ENCODE results near the gene NBPF4. TPM values are rescaled to one million over a fixed set of nuclear protein-coding genes. Genes with fewer than 3 reads are reported as not detected.
"Not testable (repeated sequence)": the region's sequence is repeated elsewhere in the genome, so short reads cannot be mapped to it uniquely, and the experiment has no call there.

NBPF4 gene
- total RNA-seq (2021): not detected in 2 replicates
- Bru-seq, nascent RNA: percentile 4 among the genes with signal in this experiment
- BruChase-seq, experiment 1, labeled RNA remaining after a 2-hour chase: not detected
- BruChase-seq, experiment 2, labeled RNA remaining after a 6-hour chase: not detected
- long read RNA-seq: 0 reads

GRCh38 chr1:108243976-108244375 is at the start of gene NBPF4:
Gene NBPF4 (minus strand): TSS chr1:108244076. CDS start chr1:108243761, 315 bp downstream.
- CTCF ChIA-PET; BruUV-seq (replicated peaks); DNase-seq (ENCODE audit: low spot score); H3K27me3 ChIP-seq (replicated peaks; ENCODE audit: insufficient read depth, low read depth, low read length, poor library complexity); H3K4me1 ChIP-seq (ENCODE audit: insufficient read depth, low read length, poor library complexity, severe bottlenecking); H3K4me3 ChIP-seq (ENCODE audit: low read depth, low read length, poor library complexity, severe bottlenecking); H3K36me3 ChIP-seq (ENCODE audit: insufficient read depth, low read length, poor library complexity, severe bottlenecking); intact Hi-C loops (cut with micrococcal nuclease; ENCODE audit: unreplicated experiment); POLR2A ChIA-PET (ENCODE audit: low non-redundant PET); H3K27ac ChIP-seq (ENCODE audit: low read depth, low read length, poor library complexity, severe bottlenecking); H3K9me3 ChIP-seq (ENCODE audit: low read depth, low read length, poor library complexity, severe bottlenecking): not testable (repeated sequence)

GRCh38 chr1:108282528-108283257 is 38.8 kb upstream of the NBPF4 start:
- BruUV-seq (replicated peaks); H3K36me3 ChIP-seq (ENCODE audit: insufficient read depth, low read length, poor library complexity, severe bottlenecking); intact Hi-C loops (cut with micrococcal nuclease; ENCODE audit: unreplicated experiment); POLR2A ChIA-PET (ENCODE audit: low non-redundant PET); H3K4me1 ChIP-seq (ENCODE audit: insufficient read depth, low read length, poor library complexity, severe bottlenecking); H3K27me3 ChIP-seq (replicated peaks; ENCODE audit: insufficient read depth, low read depth, low read length, poor library complexity); H3K27ac ChIP-seq (ENCODE audit: low read depth, low read length, poor library complexity, severe bottlenecking); CTCF ChIA-PET; DNase-seq (ENCODE audit: low spot score); H3K9me3 ChIP-seq (ENCODE audit: low read depth, low read length, poor library complexity, severe bottlenecking); H3K4me3 ChIP-seq (ENCODE audit: low read depth, low read length, poor library complexity, severe bottlenecking): not testable (repeated sequence)

- H3K9me3 ChIP-seq (ENCODE audit: low read depth, low read length, poor library complexity, severe bottlenecking); intact Hi-C loops (cut with micrococcal nuclease; ENCODE audit: unreplicated experiment); CTCF ChIA-PET; H3K4me1 ChIP-seq (ENCODE audit: insufficient read depth, low read length, poor library complexity, severe bottlenecking); H3K36me3 ChIP-seq (ENCODE audit: insufficient read depth, low read length, poor library complexity, severe bottlenecking); H3K27ac ChIP-seq (ENCODE audit: low read depth, low read length, poor library complexity, severe bottlenecking); H3K27me3 ChIP-seq (replicated peaks; ENCODE audit: insufficient read depth, low read depth, low read length, poor library complexity); H3K4me3 ChIP-seq (ENCODE audit: low read depth, low read length, poor library complexity, severe bottlenecking); POLR2A ChIA-PET (ENCODE audit: low non-redundant PET); DNase-seq (ENCODE audit: low spot score); BruUV-seq (replicated peaks): not testable (repeated sequence)
Observed at GRCh38 chr1:108272485-108273327, 28.8 kb upstream of the NBPF4 start.

- POLR2A ChIA-PET (ENCODE audit: low non-redundant PET); CTCF ChIA-PET; H3K36me3 ChIP-seq (ENCODE audit: insufficient read depth, low read length, poor library complexity, severe bottlenecking); H3K4me1 ChIP-seq (ENCODE audit: insufficient read depth, low read length, poor library complexity, severe bottlenecking); H3K27me3 ChIP-seq (replicated peaks; ENCODE audit: insufficient read depth, low read depth, low read length, poor library complexity); H3K9me3 ChIP-seq (ENCODE audit: low read depth, low read length, poor library complexity, severe bottlenecking); BruUV-seq (replicated peaks); DNase-seq (ENCODE audit: low spot score); intact Hi-C loops (cut with micrococcal nuclease; ENCODE audit: unreplicated experiment); H3K4me3 ChIP-seq (ENCODE audit: low read depth, low read length, poor library complexity, severe bottlenecking); H3K27ac ChIP-seq (ENCODE audit: low read depth, low read length, poor library complexity, severe bottlenecking): not testable (repeated sequence)
Observed at GRCh38 chr1:108267097-108267496, 23.2 kb upstream of the NBPF4 start.

GRCh38 chr1:108261967-108262366 is 18.1 kb upstream of the NBPF4 start:
- DNase-seq (ENCODE audit: low spot score); POLR2A ChIA-PET (ENCODE audit: low non-redundant PET); H3K27ac ChIP-seq (ENCODE audit: low read depth, low read length, poor library complexity, severe bottlenecking); H3K4me1 ChIP-seq (ENCODE audit: insufficient read depth, low read length, poor library complexity, severe bottlenecking); CTCF ChIA-PET; BruUV-seq (replicated peaks); H3K27me3 ChIP-seq (replicated peaks; ENCODE audit: insufficient read depth, low read depth, low read length, poor library complexity); H3K4me3 ChIP-seq (ENCODE audit: low read depth, low read length, poor library complexity, severe bottlenecking); H3K36me3 ChIP-seq (ENCODE audit: insufficient read depth, low read length, poor library complexity, severe bottlenecking); H3K9me3 ChIP-seq (ENCODE audit: low read depth, low read length, poor library complexity, severe bottlenecking); intact Hi-C loops (cut with micrococcal nuclease; ENCODE audit: unreplicated experiment): not testable (repeated sequence)

- H3K27ac ChIP-seq (ENCODE audit: low read depth, low read length, poor library complexity, severe bottlenecking); CTCF ChIA-PET; BruUV-seq (replicated peaks); H3K9me3 ChIP-seq (ENCODE audit: low read depth, low read length, poor library complexity, severe bottlenecking); H3K36me3 ChIP-seq (ENCODE audit: insufficient read depth, low read length, poor library complexity, severe bottlenecking); H3K27me3 ChIP-seq (replicated peaks; ENCODE audit: insufficient read depth, low read depth, low read length, poor library complexity); intact Hi-C loops (cut with micrococcal nuclease; ENCODE audit: unreplicated experiment); POLR2A ChIA-PET (ENCODE audit: low non-redundant PET); H3K4me3 ChIP-seq (ENCODE audit: low read depth, low read length, poor library complexity, severe bottlenecking); DNase-seq (ENCODE audit: low spot score); H3K4me1 ChIP-seq (ENCODE audit: insufficient read depth, low read length, poor library complexity, severe bottlenecking): not testable (repeated sequence)
Observed at GRCh38 chr1:108261519-108261918, 17.6 kb upstream of the NBPF4 start.

GRCh38 chr1:108260578-108261259 is 16.8 kb upstream of the NBPF4 start:
- DNase-seq (ENCODE audit: low spot score); intact Hi-C loops (cut with micrococcal nuclease; ENCODE audit: unreplicated experiment); BruUV-seq (replicated peaks); POLR2A ChIA-PET (ENCODE audit: low non-redundant PET); H3K27ac ChIP-seq (ENCODE audit: low read depth, low read length, poor library complexity, severe bottlenecking); H3K4me1 ChIP-seq (ENCODE audit: insufficient read depth, low read length, poor library complexity, severe bottlenecking); H3K36me3 ChIP-seq (ENCODE audit: insufficient read depth, low read length, poor library complexity, severe bottlenecking); H3K4me3 ChIP-seq (ENCODE audit: low read depth, low read length, poor library complexity, severe bottlenecking); H3K9me3 ChIP-seq (ENCODE audit: low read depth, low read length, poor library complexity, severe bottlenecking); H3K27me3 ChIP-seq (replicated peaks; ENCODE audit: insufficient read depth, low read depth, low read length, poor library complexity); CTCF ChIA-PET: not testable (repeated sequence)

Measured in A673 (cell line).